GM18520 (cell line): ENCODE measurements around the gene PATJ.
A peak's percentile ranks its signal among the peaks of the same experiment; 100 is the strongest.
"Not testable (repeated sequence)": the region's sequence is repeated elsewhere in the genome, so short reads cannot be mapped to it uniquely, and the experiment has no call there.

ENCODE experiments used
- ATAC-seq: cut with Tn5 transposase; IDR thresholded peaks from one replicate; pipeline ENCODE4 v1.9.1; 2021; ENCODE audit not compliant: unreplicated experiment

The PATJ gene, protein sequence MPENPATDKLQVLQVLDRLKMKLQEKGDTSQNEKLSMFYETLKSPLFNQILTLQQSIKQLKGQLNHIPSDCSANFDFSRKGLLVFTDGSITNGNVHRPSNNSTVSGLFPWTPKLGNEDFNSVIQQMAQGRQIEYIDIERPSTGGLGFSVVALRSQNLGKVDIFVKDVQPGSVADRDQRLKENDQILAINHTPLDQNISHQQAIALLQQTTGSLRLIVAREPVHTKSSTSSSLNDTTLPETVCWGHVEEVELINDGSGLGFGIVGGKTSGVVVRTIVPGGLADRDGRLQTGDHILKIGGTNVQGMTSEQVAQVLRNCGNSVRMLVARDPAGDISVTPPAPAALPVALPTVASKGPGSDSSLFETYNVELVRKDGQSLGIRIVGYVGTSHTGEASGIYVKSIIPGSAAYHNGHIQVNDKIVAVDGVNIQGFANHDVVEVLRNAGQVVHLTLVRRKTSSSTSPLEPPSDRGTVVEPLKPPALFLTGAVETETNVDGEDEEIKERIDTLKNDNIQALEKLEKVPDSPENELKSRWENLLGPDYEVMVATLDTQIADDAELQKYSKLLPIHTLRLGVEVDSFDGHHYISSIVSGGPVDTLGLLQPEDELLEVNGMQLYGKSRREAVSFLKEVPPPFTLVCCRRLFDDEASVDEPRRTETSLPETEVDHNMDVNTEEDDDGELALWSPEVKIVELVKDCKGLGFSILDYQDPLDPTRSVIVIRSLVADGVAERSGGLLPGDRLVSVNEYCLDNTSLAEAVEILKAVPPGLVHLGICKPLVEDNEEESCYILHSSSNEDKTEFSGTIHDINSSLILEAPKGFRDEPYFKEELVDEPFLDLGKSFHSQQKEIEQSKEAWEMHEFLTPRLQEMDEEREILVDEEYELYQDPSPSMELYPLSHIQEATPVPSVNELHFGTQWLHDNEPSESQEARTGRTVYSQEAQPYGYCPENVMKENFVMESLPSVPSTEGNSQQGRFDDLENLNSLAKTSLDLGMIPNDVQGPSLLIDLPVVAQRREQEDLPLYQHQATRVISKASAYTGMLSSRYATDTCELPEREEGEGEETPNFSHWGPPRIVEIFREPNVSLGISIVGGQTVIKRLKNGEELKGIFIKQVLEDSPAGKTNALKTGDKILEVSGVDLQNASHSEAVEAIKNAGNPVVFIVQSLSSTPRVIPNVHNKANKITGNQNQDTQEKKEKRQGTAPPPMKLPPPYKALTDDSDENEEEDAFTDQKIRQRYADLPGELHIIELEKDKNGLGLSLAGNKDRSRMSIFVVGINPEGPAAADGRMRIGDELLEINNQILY (N-terminal part only)

DNA sequence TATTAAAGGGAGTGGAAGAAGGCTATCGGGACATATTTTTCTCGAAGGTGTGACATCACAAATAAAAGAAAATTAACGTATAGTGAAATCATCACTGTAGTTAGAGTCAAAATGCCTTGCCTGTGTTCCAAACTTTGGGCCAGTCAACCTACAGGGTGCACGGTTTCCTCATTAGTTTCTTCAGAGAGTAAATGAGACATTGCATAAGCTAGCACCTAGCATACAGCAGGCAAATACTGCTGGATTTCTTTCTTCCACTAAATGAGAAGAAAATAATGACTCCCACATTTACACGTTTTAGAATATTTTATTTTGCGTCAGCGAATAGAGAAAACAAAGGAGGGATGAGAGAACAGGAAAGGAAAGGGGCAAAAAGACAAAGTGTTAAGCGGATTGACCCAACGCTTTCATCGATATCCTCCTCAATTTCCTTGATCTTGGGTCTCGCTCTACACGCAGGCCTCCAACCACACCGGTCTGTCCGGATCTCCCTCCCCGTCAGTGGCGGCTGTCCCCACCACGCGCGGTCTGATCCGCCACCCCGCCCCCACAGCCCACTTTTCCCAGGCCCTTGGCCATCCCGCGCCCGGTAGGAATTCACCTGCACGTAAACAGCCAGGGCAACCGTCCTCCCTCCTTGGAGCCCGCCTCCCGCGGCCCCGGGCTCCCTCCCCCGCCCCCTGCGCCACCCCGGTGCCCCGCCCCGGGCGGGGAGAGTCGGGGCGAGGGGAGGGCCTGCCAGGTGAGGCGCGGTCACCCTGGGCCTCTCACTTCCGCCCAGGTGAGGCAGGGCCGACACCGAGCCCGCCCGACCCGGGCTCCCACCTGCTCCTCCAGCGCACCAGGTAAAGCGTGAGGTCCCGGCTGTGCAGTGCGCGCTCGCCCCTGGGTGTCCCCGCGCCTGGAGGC lies at the start of gene PATJ:
TSS of gene PATJ (plus strand) at position 770 of the 909 bp plus-strand sequence. CDS start 20,413 bp downstream, outside the sequence.
- peak; percentile 69 for ATAC-seq

DNA sequence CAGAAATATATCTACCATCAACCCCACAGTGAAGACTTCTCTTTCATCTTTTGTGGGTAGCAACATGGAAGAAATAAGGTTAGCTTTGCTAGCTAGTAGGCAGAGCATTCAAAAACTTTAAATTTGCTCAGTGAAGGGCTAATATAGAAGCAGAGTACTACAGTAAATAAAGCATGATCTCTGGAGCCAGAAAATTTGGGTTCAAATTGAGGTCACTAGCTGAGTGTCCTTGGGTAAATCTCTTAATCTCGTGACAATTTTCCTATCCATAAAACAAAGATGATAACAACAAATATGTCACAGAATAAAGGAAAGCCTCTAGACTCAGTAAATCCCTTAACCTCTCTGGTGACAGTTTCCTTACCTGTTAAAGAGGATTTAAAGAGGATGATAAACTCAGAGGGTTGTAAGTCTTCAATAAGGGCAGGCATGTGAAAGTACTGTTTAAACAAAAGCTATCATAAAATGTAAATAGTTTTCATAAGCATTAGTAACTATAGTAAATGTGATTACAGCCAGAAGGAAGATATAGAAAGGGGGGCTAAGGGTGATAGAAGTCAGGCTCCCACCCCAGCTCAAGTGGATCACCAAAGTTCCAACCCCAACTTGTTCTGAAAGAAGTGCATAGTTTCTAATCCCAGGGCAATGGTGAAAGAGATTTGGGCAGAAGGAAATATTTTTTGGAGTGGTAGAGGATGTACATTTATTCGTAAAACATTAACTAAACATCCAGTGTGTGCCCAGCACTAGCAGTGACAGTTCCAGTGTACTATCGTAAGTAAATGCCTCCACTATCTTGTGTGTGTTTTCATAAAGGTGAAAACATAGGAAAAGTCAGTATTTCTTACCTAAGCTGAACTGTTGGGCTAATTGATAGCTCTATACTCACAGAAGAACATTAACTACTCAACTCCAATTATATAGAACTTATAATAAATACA lies 42.1 kb upstream of the PATJ start:
- no peak for ATAC-seq

DNA sequence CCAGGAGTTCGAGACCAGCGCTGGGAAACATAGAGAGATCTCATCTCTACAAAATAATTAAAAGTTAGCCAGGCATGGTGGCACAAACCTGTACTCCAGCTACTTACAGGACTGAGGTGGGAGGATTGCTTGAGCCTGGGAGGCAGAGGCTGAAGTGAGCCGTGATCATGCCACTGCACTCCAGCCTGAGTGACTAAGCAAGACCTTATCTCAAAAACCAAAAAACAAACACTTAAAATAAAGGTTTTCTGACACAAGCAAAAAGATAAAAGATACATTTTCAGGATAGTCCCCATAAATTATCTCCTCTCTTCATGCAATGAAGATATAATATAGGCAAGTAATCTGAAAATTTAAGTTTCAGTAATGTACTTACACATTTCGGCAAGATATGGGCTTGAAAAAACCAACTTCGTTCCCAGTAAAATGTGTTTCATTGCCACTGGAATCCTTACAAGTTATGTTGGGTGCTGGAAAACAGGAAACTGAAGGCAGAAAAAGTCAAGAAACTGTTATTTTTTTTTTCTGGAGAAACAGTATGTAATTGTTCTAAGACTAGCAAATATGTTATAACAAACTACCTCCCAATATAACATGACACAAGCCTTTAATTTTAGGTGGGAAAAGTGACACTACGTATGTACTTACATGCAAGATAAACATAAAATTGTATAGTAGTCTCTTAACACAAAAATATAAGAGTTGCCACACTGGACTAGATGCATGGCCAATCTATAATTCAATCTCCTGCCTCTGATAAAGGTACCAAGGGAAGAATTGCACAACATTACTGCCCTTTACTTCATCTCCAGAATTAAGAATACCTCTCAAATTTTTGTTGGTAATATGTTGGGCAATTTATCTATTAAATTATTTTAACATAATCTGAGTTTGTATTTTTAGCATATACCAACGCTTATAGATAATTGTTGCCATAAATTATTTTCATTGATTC lies 33.0 kb upstream of the PATJ start:
- no peak for ATAC-seq

DNA sequence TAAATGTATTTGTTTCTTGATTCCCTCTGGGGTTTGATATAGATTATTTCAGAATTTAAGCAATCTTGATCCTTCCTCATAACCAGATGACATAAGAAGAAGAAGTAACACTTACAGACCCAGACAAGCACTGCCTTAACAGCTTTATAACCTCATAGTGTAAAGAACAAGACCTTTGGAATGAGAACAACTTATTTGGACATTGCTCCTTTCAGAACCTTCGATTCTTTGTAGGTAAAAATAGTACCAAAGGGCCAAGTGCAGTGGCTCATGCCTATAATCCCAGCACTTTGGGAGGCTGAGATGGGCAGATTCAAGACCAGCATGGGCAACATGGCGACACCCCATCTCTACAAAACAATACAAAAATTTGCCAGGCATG lies 32.4 kb upstream of the PATJ start:
- ATAC-seq = no peak

DNA sequence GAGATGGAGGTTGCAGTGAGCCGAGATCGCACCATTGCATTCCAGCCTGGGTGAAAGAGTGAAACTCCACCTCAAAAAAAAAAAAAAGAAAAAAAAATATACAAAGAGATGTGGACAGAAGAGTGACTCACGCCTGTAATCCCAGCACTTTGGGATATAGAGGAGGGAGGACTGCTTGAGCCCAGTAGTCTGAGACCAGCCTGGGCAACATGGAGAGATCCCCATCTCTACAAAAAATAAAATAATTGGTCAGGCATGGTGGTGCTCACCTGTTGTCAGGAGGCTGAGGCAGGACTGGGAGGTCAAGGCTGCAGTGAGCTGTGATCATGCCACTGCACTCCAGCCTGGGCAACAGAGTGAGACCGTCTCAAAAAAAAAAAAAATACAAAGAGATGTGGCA lies 31.0 kb upstream of the PATJ start:
- not testable (repeated sequence) for ATAC-seq

DNA sequence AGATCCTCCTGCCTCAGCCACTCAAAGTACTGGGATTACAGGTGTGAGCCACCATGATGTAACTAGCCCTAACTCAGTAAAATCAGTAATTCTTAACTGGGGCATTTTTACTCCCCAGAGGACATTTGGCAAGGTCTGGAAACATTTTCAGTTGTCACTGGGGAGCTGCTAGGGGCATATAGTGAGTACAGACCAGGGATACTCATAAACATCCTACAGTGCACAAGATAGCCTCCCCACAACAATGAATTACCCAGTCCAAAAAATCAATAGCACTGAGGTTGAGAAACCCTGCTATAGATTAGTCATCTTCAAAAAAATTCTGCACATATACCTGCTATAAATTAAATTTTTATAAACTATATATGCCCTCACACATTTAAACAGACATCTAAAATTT lies 30.3 kb upstream of the PATJ start:
- ATAC-seq = no peak

DNA sequence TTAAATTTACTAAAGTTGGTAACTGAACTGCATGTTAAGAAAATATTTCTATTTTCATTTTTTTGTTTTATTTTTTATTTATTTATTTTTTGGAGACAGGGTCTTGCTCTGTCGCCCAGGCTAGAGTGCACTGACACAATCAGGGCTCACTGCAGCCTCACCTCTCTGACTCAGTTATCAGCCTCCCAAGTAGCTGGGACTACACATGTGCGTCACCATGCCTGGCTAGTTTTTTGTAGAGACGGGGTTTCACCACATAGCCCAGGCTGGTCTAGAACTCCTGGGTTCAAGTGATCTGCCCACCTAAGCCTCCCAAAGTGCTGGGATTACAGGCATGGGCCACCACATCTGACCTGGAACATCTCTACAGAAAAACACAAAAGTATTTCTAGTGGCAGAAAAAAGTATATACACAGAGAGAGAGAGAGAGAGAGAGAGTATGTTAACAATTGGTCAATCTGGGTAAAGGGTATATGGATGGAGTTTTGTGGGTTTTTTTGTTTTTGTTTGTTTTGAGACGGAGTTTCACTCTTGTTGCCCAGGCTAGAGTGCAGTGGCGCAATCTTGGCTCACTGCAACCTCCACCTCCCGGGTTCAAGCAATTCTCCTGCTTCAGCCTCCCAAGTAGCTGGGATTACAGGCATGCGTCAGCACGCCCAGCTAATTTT lies 23.1 kb upstream of the PATJ start:
- not testable (repeated sequence) for ATAC-seq

DNA sequence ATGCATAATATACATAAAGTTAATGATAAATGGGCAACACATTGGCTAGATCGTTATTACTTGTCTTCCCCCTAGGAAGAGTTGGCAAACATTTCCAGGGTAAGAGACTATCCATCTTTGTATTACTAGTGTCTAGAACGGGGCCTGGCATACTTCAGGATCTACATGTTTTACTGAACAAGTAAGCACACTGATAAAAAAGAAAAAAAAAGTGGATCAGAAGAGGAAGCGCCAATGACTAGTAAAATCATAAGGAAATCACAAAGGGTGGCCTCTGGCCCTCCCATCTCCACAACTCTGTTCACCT lies 17.8 kb upstream of the PATJ start:
- ATAC-seq = no peak

DNA sequence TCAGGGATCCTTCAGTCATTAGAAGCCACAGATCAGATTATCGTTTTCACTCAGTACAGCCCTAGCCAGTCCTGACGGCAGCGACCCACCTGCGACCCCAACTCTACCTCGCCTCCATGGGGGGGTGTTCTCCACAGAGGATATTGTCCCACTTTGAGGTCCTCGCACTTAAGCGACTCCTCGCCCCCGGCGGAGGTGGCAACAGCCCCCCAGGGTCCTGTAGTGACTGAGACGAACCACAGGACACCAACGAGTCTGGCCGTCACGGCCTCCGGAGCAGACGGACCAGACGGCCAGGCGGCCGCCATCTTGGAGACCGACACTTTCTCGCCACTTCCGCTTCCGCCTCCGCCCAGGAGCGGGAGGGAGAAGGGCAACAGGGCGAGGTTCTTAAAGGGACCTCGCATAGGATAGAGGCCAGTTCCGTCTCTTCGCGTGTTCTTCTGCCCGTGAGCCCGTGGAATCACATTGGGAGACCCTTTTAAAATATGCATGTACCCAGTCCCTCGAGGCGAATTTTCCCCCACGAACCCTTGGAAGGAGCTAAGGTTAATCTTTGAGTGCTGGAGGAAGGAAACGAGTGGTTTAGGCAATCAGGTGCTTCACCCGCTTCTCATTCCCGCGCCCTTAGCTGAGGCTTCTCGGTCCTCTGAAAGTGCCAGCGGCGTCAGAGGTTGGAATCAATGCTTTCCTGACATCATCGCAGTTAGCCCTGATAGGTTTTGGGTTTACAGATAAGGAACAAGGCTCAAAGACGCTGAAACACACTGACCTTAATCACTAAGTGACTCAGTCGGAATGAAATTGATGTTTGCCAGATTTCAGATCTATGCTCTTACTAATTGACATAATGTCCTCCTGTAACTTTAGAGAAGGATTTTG lies 17.2 kb upstream of the PATJ start, which contains the start of gene TM2D1:
TSS of gene TM2D1 (minus strand) at position 329 of the 882 bp plus-strand sequence. CDS start at position 308, 21 bp downstream.
- ATAC-seq = peak; percentile 99

DNA sequence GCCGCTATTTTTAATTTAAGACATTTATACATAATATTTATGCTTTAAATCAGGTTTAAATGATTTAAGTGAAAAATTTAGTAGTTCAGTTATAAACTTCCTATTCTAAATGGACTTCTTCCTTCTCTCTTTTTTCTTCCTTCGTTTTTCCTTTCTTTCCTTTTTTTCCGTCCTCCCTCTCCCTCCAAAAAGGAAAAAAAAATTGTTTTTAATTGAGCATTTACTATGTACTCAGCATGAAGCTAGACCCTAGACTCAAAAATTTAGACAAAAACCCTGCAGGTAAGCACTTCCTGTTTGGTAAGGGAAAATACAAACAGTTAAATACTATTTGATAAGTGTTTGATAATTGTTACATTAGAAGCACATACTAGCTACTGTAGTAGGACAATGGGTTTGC lies 14.7 kb upstream of the PATJ start:
- no peak for ATAC-seq

DNA sequence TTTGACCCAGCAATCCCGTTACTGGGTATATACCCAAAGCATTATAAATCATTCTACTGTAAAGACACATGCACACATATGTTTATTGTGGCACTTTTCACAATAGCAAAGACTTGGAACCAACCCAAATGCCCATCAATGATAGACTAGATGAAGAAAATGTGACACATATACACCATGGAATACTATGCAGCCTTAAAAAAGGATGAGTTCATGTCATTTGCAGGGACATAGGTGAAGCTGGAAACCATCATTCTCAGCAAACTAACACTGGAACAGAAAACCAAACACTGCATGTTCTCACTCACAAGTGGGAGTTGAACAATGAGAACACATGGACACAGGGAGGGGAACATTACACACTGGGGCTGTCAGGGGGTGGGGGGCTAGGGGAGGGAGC lies 11.6 kb upstream of the PATJ start:
- not testable (repeated sequence) for ATAC-seq

DNA sequence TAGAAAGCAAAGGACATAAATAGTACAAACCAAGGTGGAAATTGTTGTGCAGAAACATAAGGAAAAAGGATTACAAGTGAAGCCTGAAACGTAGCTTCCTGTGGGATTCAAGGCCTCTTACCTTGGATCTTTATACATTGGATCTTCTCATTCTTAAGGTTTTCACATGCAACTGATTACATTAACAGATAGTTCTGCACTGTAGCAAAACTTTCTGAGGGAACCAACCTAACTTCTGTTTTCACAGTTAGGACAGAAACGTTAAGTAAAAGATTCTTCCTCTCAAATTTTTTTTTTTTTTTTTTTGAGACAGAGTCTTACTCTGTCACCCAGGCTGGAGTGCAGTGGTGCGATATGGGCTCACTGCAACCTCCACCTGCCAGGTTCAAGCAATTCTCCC lies 9.6 kb upstream of the PATJ start:
- ATAC-seq = no peak

DNA sequence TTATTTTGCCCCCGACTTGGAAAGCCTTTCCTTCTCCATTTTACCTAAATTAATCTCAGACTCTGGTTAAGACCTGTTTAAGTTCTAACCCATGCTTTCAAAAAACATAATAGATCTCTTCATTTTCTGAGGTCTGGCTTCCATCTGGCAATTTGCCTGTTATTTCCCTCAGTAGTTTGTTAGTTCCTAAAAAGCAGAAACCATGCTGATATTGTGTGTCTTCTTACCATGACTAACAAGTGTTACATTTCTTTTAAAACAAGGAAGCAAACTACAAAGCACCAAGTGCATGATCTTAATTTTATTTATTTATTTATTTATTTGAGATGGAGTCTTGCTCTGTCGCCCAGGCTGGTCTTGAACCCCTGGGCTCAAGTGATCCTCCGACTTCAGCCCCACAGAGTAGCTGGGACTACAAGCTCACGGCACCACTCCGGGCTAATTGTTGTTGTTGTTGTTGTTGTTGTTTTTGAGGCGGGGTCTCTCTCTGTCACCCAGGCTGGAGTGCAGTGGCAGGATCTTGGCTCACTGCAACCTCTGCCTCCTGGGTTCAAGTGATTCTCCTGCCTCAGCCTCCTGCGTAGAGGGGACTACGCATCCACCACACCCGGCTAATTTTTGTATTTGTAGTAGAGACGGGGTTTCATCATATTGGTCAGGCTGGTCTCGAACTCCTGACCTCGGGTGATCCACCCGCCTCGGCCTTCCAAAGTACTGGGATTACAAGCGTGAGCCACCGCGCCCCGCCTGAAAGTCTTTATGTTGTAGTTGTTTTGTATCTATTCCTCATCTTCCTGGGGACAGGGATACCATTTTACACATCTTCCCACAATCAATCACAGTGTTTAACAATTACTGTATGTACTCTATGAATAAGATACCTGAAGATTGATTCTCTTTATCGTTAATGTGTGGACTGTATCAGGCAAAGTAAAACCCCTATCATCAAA lies 1.3 kb upstream of the PATJ start:
- no peak for ATAC-seq

DNA sequence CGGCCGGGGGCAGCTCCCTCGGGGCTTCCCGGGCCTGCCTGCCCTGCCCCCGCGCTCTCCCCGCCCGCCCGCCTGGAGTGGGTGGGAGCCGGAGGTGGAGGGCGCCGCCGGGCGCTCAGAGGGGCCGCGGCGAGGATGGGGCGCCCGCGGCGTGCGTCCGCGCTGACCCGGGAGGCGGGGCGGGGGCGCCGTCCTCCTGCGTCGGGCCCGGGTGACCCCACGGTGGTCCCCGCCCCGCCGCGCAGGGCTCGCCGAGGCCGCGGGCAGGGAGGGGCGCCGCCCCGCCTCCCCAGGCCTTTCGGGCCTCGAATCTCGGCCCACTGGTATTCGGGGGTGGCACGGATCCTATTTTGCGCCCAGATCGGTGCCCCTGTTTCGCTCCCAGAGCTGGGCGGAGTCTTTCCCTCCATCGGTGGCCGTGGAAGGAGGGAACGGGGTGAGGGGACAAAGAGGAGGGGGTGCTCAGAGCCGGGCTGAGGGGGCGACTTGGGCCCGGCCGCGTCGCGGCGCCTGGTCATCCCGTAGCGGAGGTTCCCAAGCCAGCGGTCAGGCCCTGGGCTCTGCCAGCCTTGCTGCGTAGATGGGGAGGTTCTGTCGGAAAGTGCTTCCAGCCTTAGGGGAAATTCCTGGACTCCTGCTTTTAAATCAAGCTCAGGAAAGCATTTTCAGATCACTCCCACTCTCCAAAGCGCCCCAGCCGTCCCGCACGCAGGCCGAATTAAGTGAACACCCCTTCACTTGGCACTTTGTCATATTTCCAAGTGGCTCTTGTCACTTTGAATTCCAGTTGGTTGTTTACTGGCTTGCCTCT lies 545 bp downstream of the PATJ start:
- ATAC-seq = peak; percentile 35

DNA sequence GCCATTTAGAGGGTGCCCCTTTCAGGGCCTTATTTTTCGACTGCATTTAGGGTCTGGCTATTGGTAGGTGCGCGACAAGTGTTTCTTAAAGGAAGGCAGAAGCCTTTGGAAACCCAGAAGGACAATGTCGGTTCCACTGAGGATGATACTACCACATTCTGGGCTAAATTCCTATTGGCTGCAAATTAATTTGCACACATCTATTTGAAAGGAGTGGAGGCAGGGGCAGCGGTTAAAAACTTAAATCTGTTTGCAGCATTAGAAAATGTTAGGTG lies 1.1 kb downstream of the PATJ start:
- no peak for ATAC-seq
